HG02798 (cell line): ENCODE measurements around the gene COL5A1.

Experiments used
- ATAC-seq: cut with Tn5 transposase; IDR thresholded peaks from one replicate; pipeline ENCODE4 v1.9.1; 2021; ENCODE audit warnings: mild to moderate bottlenecking; ENCODE audit not compliant: unreplicated experiment, poor library complexity

COL5A1 gene

DNA sequence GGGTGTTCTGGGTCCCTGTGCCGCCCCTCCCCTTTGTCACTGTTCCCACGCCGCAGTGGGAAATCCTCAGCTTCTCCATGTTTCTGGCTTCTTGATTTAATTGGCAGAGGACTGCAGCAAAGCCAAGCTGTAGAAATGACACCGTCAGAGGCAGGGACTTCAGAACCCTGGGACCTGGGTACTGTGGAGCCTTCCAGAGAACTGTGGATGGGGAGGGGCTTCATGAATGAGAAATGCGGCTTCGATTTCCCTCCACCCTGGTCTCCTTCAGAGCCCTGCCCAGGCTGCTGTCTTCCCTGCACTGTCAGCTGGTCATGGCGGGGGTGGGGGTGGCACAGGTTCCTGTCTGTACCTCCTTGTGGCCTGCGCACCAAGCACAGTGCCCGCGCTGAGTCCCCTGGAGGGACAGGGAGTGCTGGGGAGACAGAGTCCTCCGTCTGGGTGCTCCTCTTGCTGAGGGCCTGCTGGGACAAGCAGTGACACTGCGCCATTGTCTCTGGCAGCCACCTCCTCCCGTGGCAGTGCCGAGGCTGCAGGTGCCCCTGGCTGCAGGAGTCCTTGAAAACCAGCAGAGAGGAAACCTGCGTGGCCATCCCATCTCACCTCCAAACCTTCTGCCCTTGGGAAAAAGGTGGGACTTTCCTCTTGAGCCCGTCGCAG lies 47.2 kb downstream of the COL5A1 start:
- ATAC-seq = no peak

DNA sequence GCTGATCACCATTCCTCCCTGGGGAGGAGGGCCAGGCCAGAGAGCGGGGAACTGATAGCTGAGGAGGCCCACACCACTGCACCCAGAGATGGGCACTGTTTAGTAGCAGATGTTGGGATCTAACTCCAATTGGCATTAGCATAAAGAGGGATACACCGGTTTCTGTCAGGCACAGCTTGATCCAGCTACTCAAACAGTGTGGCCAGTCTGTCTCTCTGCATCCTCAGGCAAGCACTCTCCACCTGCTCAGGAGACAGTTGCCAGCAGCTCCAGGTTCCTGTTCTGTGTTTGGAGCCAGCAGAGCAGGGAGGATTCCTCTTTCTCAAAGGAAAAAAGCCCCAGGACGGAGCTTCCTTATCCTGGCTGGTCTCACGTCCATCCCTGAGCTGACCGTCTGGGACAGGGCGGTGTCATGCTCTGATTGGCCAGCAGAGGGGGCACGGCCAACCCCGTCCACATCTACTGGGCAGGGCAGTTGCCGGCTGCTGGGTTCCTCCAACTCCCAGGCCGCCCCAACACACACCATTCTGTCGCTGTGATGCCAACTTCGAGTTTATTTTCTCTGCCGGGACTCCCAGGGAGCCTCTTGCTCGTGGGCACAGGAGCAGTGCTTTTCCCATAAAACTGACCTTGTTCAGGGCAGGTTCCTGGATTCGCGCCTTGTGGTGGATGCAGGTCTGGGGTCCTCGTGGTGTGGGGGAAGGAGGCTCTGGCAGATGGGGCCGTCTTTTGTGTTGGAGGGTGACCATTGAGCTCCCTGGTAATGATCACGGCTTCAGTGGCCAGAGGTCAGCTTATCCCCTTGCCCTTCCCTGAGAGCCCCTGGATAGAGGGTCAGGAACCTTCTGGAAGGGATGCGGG lies 47.9 kb downstream of the COL5A1 start:
- ATAC-seq = no peak

DNA sequence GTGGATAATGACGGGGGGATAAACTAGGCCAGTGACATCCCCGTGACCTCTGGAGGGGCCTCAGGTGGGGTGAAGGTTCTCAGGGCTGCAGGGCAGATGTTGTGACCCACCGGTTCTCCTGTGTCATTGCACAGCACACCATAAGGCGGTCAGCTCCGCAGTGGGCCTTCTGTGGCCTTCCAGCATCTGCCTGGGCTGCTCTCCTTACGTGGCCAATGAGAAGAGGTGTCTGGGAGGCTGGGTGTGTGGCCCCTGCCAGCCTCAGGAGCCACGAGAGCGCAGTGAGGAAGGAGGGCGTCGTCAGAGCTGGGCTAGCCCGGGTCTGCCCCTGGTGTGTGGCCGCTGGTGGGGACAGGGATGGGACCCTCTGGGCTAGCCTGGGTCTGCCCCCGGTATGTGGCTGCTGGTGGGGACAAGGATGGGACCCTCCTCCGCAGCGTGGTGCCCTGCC lies 48.7 kb downstream of the COL5A1 start:
- no peak for ATAC-seq

DNA sequence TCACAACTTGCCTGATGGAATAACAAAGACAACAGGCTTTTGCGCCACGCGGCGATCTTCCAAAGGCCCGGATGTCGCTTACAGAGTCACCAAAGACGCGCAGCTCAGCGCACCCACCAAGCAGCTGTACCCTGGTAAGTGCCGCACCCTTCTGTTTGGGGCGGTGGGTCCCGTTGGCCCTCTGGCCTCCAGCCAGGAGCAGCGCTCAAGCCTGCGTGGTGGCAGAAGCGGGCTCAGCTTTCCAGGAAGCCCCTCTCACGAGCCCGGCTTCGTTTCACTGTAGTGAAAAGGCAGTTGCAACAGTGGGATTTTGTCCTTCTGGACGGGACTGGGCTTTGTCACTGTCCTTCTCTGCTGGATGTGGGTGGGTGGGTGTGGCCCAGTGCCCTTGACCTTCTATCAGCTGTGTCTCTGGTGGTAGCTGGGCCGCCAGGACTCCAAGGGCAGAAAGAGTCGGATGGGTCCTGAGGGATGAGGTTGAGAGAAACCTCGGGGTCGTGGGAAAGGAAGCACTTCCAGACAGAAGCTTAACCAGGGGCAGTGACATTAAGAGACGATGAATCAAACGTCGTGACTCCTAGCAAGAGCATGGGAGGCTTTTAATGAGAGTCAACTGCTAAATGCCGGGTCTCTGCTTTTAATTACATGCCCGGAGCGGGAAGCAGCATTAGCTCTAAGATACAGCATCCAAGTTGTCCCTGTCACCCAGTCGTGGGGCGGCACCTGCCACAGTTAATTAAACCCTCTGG lies 49.5 kb downstream of the COL5A1 start:
- no peak for ATAC-seq

DNA sequence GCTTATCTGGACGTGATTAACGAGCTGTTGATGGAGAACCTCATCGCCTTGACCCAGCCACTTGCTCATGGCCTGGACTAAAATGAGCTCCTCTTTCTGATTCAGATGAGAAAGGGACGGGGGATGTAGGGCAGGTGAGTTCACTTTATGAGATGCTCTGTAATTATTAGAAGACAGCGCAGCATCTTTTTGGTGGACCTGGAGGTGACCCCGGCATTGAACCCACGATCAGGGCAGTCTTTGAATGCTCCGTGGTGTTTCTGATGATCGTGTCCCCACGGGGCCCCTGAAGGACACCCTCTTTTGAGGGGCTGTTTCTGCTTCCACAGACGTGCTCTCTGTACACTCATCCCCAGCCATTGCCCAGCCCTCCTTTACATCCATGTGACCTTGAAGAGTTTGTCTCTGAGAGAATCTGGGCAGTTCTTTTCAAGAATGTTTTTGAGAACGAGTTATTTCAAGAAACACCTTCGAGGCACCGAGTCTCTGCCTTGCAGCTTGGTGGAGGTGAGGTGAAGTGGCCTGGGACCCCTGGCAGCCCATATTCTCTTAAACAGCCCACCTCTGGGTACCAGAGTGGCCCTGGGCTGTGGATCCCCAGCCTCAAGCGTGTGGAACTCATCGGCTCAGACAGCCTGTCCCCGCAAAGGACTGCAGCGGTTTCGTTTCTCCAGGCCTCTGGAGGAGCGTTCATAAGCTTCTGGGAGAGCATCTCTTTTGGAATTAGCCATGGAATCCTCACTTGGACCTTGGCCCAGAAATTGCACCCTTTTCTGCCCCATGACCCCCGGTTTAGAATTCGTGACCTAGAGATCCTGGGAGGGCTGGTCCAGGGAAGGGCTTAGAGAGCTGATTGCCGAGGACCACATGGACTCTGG lies 50.3 kb downstream of the COL5A1 start:
- no peak for ATAC-seq

DNA sequence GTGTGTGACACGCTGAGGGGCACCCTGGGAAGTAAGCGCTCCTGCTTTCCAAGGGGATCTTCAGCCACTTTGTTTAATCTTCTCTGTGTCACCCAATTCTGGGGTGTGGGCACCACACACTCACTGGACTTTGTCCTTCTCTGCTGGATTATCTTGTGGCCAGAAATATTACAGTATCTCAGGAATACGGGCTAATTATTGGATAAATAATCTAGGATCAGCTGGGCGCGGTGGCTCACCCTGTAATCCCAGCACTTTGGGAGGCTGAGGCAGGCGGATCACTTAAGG lies 50.9 kb downstream of the COL5A1 start:
- ATAC-seq = no peak

DNA sequence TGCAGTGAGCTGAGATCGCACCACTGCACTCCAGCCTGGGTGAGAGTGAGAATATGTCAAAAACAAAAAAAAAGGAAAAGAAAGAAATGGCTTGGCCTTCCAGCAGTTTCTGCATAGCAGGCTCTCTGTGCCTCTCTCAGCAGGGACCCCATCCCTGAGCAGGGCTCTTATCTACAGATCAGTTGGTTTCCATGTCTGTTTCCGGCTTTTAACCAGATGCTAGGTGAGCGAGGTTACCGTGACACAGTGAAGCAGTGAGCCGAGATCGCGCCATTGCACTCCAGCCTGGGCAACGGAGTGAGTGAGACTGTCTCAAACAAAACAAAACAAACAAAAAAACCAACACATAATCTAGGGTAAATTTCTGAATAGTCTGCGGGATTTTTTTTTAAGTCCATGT lies 51.4 kb downstream of the COL5A1 start:
- ATAC-seq = no peak

DNA sequence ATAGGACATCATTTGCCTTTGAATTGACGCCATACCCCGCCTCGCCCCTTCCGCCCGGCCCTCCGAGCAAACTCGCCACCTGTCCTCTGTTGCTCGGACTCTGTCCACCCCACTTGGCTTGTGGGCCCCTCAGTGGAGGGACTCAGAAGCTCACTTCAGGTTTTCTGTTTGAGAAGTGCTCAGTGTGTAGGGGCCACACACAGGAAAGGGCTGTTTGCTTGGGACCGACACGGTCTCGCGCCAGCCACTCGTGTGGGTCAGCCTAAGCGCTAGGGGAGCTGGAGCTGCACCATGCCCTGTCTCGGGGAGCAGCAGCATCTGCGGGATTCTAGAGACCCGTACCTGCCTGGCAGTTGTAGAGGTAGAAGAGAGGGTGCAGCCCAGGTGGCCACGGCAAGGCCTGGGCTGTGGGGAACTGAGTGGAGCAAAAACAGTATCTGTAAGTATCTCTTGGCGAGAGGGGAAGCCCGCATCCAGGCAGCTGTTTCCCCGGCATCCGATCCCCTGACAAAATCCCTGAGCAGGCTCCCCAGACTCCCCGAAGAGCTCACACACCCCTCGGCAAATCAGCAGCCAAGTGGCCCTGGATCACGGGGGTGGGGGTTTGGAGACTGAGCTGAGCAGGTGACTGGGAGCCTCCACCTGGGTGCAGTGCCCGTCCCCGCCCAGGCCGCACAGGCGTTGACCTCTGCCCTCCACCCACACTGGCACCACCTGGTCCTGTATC lies 52.2 kb downstream of the COL5A1 start:
- no peak for ATAC-seq

DNA sequence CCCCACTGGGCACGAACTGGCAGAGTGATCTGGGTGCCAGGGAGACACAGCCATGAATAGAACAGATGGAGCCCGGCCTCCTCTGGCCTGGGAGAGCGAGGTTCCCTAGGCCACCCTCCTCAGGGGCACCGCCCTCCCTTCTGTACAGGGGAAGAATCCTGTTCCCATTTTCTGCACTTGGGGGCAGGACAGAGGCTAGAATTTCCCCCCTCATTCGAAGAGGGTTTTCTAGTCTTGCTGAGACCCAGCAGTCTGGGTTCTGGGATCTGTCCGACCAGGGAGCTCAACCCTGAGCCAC lies 52.7 kb downstream of the COL5A1 start:
- no peak for ATAC-seq

DNA sequence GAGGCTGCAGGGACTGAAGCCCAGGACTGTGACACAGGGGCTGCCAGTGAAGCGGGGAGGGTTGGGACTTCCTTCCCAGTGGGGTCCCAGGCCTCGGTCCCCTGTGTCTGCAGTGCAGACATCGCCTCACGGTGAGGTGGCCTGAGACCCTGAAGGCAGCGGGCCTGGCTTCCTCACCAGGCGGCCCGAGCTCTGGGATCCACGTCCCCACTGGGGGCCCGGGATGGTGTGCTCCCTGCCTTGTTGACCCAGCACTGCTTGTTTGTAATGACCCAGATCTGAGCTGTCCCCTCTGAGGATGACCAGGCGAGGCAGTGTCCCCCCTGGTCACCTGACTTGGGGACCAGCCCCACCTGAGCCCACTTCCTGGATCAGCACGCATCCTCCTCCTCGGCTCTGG lies 53.1 kb downstream of the COL5A1 start:
- ATAC-seq = no peak

DNA sequence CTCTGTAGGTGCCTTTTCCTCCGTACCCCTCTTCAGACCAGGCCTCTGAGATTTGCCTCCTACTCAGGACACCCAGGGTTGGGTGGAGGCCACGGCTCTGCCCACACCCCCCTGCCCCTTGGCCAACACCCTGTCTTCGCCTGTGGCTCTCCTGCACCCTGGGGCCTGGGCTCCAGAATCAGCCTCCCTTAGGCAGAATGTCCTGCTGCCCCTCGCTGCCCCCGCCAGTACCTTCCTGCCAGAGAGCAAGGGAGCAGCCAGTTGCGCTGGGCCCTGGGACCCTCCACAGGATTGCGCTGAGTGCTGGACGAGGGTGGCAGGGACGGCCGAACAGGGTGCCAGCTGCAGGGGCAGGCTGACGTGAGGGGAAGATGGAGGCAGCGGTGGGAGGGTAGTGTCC lies 53.5 kb downstream of the COL5A1 start:
- no peak for ATAC-seq

DNA sequence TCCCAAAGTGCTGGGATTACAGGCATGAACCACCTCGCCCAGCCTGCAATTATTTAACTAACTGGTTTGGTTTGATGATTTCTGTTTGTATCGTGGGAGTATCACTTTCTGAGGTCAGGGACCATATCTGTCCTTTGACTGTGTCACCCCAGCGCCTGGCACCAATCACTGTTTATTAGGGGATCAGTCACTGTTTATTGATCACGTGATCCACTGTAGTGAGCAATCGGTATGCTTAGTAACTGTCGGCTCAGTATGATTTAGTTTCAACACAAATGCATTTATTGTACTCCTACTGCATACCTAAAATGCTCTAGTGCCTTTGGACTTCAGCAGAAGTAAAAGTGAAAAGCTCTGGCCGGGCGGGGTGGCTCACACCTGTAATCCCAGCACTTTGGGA lies 54.8 kb downstream of the COL5A1 start:
- no peak for ATAC-seq

DNA sequence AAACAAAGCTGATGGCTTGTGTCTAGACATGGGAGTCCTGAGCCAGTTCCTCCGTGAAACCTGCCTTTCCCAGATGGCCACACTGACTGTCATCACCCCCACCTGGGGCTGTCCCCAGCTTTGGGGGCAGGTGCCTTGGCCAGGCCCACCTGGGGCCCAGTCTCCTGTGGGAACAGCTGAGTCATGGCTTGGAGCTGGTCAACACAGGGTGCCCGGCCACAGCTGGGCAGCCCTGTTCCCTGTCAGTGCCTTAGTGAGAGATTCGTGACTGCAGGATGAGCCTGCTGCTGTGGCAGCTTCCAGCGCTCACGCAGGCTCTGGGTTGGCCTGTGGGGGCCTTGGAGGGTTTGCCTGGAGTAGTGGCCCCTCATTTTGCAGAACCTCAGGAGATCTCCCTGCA lies 56.5 kb downstream of the COL5A1 start:
- no peak for ATAC-seq

DNA sequence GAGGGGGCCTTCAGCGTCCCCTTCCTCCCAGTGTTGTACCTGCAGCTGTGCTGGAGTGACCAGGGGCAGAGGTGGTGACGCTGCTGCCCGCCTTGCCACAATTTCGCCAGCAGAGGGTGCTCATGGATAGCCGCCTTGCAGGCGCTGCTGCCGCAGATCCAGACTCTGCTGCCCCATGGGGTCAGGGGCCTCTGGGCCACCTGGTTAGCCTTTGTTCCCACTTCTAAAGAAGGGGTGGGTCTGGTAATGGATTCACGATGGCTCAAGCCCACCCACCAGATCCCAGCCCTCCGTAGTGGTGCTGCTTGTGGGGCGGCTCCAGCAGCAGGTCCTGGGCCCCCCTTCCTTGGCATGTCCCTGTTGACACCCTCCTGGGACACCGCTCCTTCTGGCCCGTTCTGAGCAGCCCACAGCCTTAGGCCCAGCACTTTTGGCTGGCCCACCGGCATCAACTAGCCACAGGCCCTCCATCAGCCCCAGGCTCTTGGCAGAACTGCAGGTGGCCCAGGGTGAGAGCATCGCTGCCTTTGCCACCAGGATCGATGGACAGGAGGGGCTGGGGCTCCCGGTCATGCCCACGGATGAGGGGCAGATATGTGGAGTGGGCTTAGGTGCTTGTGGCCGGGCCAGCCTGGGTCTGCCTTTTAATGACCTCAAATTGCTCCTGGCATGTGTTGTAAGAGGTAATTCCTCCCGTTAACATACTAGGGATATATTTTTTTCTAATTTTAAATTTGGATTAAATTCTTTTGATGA lies 57.2 kb downstream of the COL5A1 start:
- ATAC-seq = no peak

DNA sequence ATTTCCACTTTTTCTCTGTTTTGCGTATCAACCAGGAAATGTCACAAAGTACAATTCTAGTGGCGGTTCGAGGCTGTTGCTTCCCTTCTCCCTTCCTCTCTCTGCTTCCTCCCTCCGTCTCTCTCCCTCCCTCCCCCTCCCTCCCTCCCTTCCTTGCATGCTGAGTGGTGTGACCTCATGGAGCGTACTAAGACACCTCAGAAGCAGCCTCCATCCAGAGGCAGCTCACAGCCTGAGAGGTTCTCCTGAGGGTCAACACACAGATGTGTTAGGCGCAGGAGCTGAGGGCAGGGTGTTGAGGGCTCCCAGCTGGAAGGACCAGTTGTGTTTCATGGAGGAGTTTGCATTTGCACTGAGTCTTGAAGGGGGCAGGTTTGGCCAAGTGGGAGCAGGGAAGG lies 57.7 kb downstream of the COL5A1 start:
- ATAC-seq = no peak

DNA sequence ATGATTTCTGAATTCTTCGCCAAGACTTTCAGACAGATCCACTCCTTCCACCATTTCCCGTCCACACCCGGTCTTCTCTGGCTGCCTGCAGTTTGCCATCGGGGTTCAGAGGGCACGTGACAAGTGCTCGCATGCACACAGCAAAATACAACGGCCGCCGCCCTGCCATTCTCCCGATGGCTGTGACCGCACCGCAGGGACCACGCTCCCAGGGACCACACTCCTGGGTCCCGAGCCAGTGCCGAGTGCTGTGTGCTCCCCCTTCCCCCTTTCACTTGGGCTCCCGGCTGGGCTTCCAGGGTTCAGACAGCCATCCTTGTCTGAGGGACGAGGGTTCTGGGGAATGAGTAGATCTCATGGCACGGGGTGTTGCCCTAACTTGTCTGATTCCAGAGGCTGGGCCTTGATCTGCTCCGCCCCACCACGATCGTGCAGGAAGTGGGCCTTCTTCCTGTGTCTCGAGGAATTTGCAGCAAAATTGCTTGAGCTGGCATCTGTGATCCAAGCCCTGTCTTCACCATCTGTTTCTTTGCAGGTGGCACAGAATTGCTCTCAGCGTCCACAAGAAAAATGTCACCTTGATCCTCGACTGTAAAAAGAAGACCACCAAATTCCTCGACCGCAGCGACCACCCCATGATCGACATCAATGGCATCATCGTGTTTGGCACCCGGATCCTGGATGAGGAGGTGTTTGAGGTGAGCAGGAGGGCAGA lies 59.2 kb downstream of the COL5A1 start:
- no peak for ATAC-seq

DNA sequence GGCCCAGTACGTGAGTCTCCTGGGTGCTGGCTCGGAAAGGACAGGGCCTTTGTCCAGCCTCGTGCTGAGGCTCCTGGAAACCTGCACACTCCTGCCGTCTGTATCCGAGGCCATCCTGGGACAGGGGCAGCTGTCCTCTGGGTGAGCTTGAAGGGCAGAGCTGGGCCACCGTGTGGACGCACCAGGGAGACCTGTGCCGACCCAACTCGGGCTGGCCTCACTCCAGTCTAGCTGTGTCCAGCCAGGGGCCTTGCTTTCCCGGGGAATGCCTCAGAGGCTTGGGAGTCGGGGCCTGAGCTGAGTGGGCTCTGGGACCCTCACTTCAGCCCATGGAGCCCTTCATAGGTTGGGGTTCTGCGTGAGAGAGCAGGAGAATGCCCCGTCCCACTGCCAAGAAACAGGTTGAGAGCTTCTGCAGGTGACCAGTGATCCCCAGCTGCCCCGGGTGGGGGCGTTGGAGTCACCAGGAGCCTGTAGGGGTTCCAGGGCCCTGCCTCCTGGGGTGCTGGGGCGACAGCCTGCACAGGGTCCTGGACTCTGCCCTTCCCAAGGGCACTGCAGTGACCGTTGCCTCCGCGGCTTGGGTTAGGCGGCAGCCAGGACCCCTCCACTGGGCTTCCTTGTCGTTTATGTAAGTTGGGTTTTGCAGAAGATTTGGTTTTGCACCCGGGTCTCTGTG lies 60.1 kb downstream of the COL5A1 start:
- ATAC-seq = no peak

DNA sequence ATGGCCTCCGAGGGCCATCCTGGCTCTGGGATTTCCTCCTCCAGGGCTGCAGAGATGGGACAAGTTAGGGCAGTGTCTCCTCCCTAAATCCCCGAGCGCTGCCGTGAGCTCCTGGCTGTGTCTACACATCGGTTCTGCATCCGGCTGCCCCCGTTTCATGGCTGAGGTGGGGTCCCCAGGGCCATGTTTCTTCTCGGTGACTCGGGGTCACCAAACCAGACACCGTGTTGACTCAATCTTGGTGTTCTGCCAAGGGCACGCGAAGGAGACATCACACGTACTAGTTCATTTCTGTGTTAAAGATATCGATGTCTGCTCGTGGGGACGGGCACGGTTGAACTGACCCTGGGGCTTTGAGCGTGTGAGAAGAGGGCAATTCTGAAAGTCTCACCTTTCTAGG lies 60.7 kb downstream of the COL5A1 start:
- no peak for ATAC-seq
